SK-N-SH treated with all-trans-retinoic acid at 6 μM for 48 hours (cell line): Measurements from ENCODE around the gene SRPK3.

Experiments
- ARNTL ChIP-seq: fragments of 450-650 bp; formaldehyde crosslinking; IDR thresholded peaks from 2 replicates; pipeline ENCODE4 v1.5.0; 2020; ENCODE audit warnings: low read depth, mild to moderate bottlenecking, moderate library complexity, borderline replicate concordance
- BACH2 ChIP-seq: fragments of 250-450 bp; sonication (Bioruptor Pico); IDR thresholded peaks from 2 replicates; pipeline ENCODE4 v1.9.0; 2021; ENCODE audit warnings: mild to moderate bottlenecking, borderline replicate concordance
- CREB5 ChIP-seq: fragments of 250-450 bp; sonication (Bioruptor Pico); IDR thresholded peaks from 2 replicates; pipeline ENCODE4 v1.5.1; 2020; ENCODE audit warnings: low read depth, mild to moderate bottlenecking, moderate library complexity
- ESRRG ChIP-seq: fragments of 250-450 bp; sonication (Bioruptor Pico); IDR thresholded peaks from 2 replicates; pipeline ENCODE4 v1.6.1; 2021; ENCODE audit warnings: mild to moderate bottlenecking
- PATZ1 ChIP-seq: fragments of 250-450 bp; sonication (Bioruptor Pico); IDR thresholded peaks from 2 replicates; pipeline ENCODE4 v1.8.0; 2020; ENCODE audit warnings: mild to moderate bottlenecking, moderate library complexity, borderline replicate concordance
- POU6F1 ChIP-seq: fragments of 250-450 bp; sonication (Bioruptor Pico); IDR thresholded peaks from 2 replicates; pipeline ENCODE4 v1.8.0; 2021; ENCODE audit warnings: low read depth, mild to moderate bottlenecking, moderate library complexity, borderline replicate concordance
- PPARA ChIP-seq: fragments of 250-450 bp; sonication (Bioruptor Pico); IDR thresholded peaks from 2 replicates; pipeline ENCODE4 v1.5.0; 2020; ENCODE audit warnings: mild to moderate bottlenecking, borderline replicate concordance
- RARB ChIP-seq: fragments of 250-450 bp; sonication (Bioruptor Pico); IDR thresholded peaks from 2 replicates; pipeline ENCODE4 v1.8.0; 2021; ENCODE audit warnings: mild to moderate bottlenecking, moderate library complexity
- TSHZ2 ChIP-seq: fragments of 250-450 bp; sonication (Bioruptor Pico); IDR thresholded peaks from 2 replicates; pipeline ENCODE4 v1.5.0; 2020; ENCODE audit warnings: mild to moderate bottlenecking, moderate library complexity
- ZFP3 ChIP-seq: fragments of 250-450 bp; sonication (Bioruptor Pico); IDR thresholded peaks from 2 replicates; pipeline ENCODE4 v1.5.0; 2020; ENCODE audit warnings: mild to moderate bottlenecking, moderate library complexity
- ZNF565 ChIP-seq: fragments of 450-650 bp; formaldehyde crosslinking; conservative IDR thresholded peaks from 2 replicates; pipeline ENCODE4 v1.5.0; 2020; ENCODE audit warnings: low read depth, mild to moderate bottlenecking, moderate library complexity
- ZNF70 ChIP-seq: fragments of 450-650 bp; formaldehyde crosslinking; IDR thresholded peaks from 2 replicates; pipeline ENCODE4 v1.5.0; 2020; ENCODE audit warnings: mild to moderate bottlenecking, moderate library complexity

- no peak for TF ChIP-seq BACH2 (CRISPR knock-in tag)
- no peak for TF ChIP-seq ESRRG (CRISPR knock-in tag)
- no peak for TF ChIP-seq ARNTL (CRISPR knock-in tag)
- TF ChIP-seq RARB (CRISPR knock-in tag) = no peak
- no peak for TF ChIP-seq PATZ1 (CRISPR knock-in tag)
- TF ChIP-seq PPARA (CRISPR knock-in tag) = no peak
- no peak for TF ChIP-seq ZNF70 (CRISPR knock-in tag)
- no peak for TF ChIP-seq CREB5 (CRISPR knock-in tag)
- no peak for TF ChIP-seq ZFP3 (CRISPR knock-in tag)
- TF ChIP-seq TSHZ2 (CRISPR knock-in tag) = no peak
- TF ChIP-seq POU6F1 (CRISPR knock-in tag) = no peak
- TF ChIP-seq ZNF565 (CRISPR knock-in tag) = no peak
Observed at GRCh38 chrX:153731845-153732215, 49.0 kb upstream of the SRPK3 start.
